Measurements from ENCODE around the gene PABPC1L.

Gene PABPC1L

DNA sequence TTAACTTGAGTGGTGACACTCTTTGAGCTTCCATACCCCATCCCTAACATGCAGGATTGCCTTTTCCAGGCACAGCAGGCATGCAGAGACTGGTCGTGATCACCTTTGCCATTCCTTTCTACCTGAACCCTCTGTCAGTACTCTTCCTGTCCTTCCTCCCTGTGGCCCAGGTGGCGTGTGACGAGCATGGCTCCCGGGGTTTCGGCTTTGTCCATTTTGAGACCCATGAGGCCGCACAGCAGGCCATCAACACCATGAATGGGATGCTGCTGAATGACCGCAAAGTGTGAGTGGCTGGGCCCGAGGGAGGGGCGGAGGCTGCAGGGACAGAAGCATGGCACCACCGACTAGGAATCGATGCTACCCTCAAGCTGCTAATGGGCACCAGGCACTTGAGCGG, 6.7 kb downstream of the PABPC1L start:
- TF ChIP-seq EP300 (IDR thresholded peaks at IDR 0.05; ENCODE audit: borderline replicate concordance) (no peak), CREB1 (IDR thresholded peaks at IDR 0.05; ENCODE audit: low read depth) (no peak), TEAD4 (IDR thresholded peaks at IDR 0.05) (no peak), YY1 (IDR thresholded peaks at IDR 0.05; ENCODE audit: low read depth) (no peak), ZBTB7A (IDR thresholded peaks at IDR 0.05; ENCODE audit: low read depth) (no peak), EGR1 (IDR thresholded peaks at IDR 0.05) (no peak), FOXM1 (IDR thresholded peaks at IDR 0.05; ENCODE audit: borderline replicate concordance, low read depth) (no peak), RAD21 (IDR thresholded peaks at IDR 0.05; ENCODE audit: low read depth) (no peak), CEBPB (IDR thresholded peaks at IDR 0.05) (no peak)
- TF ChIP-seq, protein P1, sequence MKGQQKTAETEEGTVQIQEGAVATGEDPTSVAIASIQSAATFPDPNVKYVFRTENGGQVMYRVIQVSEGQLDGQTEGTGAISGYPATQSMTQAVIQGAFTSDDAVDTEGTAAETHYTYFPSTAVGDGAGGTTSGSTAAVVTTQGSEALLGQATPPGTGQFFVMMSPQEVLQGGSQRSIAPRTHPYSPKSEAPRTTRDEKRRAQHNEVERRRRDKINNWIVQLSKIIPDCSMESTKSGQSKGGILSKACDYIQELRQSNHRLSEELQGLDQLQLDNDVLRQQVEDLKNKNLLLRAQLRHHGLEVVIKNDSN (IDR thresholded peaks at IDR 0.05), result no peak
- TF ChIP-seq, protein P2, sequence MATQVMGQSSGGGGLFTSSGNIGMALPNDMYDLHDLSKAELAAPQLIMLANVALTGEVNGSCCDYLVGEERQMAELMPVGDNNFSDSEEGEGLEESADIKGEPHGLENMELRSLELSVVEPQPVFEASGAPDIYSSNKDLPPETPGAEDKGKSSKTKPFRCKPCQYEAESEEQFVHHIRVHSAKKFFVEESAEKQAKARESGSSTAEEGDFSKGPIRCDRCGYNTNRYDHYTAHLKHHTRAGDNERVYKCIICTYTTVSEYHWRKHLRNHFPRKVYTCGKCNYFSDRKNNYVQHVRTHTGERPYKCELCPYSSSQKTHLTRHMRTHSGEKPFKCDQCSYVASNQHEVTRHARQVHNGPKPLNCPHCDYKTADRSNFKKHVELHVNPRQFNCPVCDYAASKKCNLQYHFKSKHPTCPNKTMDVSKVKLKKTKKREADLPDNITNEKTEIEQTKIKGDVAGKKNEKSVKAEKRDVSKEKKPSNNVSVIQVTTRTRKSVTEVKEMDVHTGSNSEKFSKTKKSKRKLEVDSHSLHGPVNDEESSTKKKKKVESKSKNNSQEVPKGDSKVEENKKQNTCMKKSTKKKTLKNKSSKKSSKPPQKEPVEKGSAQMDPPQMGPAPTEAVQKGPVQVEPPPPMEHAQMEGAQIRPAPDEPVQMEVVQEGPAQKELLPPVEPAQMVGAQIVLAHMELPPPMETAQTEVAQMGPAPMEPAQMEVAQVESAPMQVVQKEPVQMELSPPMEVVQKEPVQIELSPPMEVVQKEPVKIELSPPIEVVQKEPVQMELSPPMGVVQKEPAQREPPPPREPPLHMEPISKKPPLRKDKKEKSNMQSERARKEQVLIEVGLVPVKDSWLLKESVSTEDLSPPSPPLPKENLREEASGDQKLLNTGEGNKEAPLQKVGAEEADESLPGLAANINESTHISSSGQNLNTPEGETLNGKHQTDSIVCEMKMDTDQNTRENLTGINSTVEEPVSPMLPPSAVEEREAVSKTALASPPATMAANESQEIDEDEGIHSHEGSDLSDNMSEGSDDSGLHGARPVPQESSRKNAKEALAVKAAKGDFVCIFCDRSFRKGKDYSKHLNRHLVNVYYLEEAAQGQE (IDR thresholded peaks at IDR 0.05; ENCODE audit: low read depth), result no peak

DNA sequence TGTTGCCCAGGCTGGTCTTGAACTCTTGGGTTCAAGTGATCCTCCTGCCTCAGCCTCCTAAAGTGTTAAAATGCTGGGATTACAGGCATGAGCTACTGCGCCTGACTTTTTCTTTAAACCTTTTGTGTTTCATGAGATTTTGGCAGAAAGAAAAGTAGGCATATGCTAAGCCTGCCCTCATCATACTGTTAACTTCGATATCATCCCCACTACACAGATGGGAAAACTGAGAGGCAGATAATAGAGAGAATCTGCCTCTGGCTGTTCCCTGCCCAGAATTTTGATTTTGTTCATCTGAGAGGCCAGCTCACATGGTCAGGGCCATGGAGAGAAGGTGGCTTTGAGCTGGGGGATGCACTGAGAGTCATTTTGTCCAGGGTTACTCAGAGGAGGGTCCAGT, 7.5 kb downstream of the PABPC1L start:
- TF ChIP-seq YY1 (IDR thresholded peaks at IDR 0.05; ENCODE audit: low read depth), result no peak
- TF ChIP-seq, protein P3, sequence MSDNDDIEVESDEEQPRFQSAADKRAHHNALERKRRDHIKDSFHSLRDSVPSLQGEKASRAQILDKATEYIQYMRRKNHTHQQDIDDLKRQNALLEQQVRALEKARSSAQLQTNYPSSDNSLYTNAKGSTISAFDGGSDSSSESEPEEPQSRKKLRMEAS (IDR thresholded peaks at IDR 0.05), result no peak
- TF ChIP-seq TCF12 (IDR thresholded peaks at IDR 0.05; ENCODE audit: low read depth), result no peak

DNA sequence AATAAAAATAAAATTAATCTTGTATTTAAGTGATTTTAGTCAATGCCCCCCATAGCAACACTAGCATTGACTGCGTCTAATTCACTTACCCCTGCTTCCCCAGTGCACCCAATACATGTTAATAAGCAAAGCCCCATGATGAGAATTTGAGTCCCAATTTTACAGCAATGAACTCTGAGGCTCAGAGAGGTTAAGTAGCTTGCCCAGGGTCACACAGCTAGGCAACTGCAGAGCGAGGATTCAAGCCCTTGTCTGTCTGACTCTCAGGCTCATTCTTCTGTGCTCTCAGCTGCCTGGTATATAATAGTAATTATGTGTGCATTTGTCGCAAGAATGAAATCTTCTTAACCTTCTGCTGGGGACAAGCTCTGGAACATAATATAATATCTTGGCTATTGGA, 8.5 kb downstream of the PABPC1L start:
- TF ChIP-seq NFIC (IDR thresholded peaks at IDR 0.05), result no peak
- no peak for TF ChIP-seq TEAD4 (IDR thresholded peaks at IDR 0.05)
- TF ChIP-seq CREB1 (IDR thresholded peaks at IDR 0.05; ENCODE audit: low read depth), result no peak
- TF ChIP-seq EGR1 (IDR thresholded peaks at IDR 0.05), result no peak
- TF ChIP-seq EP300 (IDR thresholded peaks at IDR 0.05; ENCODE audit: borderline replicate concordance), result no peak
- no peak for TF ChIP-seq TAF1 (IDR thresholded peaks at IDR 0.05; ENCODE audit: low read depth)
- TF ChIP-seq ZBTB7A (IDR thresholded peaks at IDR 0.05; ENCODE audit: low read depth), result no peak
- no peak for TF ChIP-seq TCF12 (IDR thresholded peaks at IDR 0.05; ENCODE audit: low read depth)
- no peak for TF ChIP-seq RAD21 (IDR thresholded peaks at IDR 0.05; ENCODE audit: low read depth)
- no peak for TF ChIP-seq FOXM1 (IDR thresholded peaks at IDR 0.05; ENCODE audit: borderline replicate concordance, low read depth)
- TF ChIP-seq, protein P1 (IDR thresholded peaks at IDR 0.05), result no peak
- TF ChIP-seq YY1 (IDR thresholded peaks at IDR 0.05; ENCODE audit: low read depth), result no peak

DNA sequence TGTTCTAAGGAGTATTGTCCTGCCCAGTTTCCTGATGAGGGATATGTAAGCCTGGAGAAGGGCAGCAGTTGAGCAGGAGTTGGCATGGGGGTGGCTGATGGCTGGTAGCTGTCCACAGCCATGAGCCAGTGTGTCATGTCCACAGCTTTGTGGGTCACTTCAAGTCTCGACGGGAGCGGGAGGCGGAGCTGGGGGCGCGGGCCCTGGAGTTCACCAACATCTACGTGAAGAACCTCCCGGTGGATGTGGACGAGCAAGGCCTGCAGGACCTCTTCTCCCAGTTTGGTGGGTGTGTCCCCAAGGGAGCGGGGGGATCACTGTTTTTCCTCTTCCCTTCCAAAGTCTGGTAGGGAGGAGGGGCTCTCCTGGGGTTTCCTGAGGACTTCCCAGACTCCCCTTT, 8.9 kb downstream of the PABPC1L start:
- TF ChIP-seq FOXM1 (IDR thresholded peaks at IDR 0.05; ENCODE audit: borderline replicate concordance, low read depth) (no peak), NFIC (IDR thresholded peaks at IDR 0.05) (no peak), RAD21 (IDR thresholded peaks at IDR 0.05; ENCODE audit: low read depth) (no peak)

DNA sequence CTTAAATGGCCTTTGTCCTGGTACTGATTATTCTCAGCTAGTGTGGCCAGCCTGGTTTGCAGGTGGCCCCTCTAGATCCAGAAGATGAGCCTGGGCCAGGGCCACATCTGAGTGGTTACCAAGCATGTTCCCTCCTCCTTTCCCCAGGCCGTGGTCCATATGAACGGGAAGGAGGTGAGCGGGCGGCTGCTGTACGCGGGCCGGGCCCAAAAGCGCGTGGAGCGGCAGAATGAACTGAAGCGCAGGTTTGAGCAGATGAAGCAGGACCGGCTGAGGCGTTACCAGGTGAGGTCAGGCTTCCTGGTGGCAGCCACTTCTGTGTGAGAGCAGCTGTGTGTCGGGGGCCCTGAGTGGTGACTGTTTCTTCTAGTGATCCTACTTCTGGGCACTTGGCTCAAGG, 11.6 kb downstream of the PABPC1L start:
- no peak for TF ChIP-seq RAD21 (IDR thresholded peaks at IDR 0.05; ENCODE audit: low read depth)
- no peak for TF ChIP-seq FOXM1 (IDR thresholded peaks at IDR 0.05; ENCODE audit: borderline replicate concordance, low read depth)
- no peak for TF ChIP-seq ZBTB7A (IDR thresholded peaks at IDR 0.05; ENCODE audit: low read depth)
- TF ChIP-seq, protein P1 (IDR thresholded peaks at IDR 0.05), result no peak
- no peak for TF ChIP-seq TAF1 (IDR thresholded peaks at IDR 0.05; ENCODE audit: low read depth)
- TF ChIP-seq, protein P3 (IDR thresholded peaks at IDR 0.05), result no peak
- no peak for TF ChIP-seq NFIC (IDR thresholded peaks at IDR 0.05)
- no peak for TF ChIP-seq YY1 (IDR thresholded peaks at IDR 0.05; ENCODE audit: low read depth)
- TF ChIP-seq, protein P2 (IDR thresholded peaks at IDR 0.05; ENCODE audit: low read depth), result no peak
- no peak for TF ChIP-seq TEAD4 (IDR thresholded peaks at IDR 0.05)
- TF ChIP-seq TCF12 (IDR thresholded peaks at IDR 0.05; ENCODE audit: low read depth), result no peak
- no peak for TF ChIP-seq CEBPB (IDR thresholded peaks at IDR 0.05)
- no peak for TF ChIP-seq CREB1 (IDR thresholded peaks at IDR 0.05; ENCODE audit: low read depth)
- TF ChIP-seq EGR1 (IDR thresholded peaks at IDR 0.05), result no peak
- no peak for TF ChIP-seq EP300 (IDR thresholded peaks at IDR 0.05; ENCODE audit: borderline replicate concordance)

DNA sequence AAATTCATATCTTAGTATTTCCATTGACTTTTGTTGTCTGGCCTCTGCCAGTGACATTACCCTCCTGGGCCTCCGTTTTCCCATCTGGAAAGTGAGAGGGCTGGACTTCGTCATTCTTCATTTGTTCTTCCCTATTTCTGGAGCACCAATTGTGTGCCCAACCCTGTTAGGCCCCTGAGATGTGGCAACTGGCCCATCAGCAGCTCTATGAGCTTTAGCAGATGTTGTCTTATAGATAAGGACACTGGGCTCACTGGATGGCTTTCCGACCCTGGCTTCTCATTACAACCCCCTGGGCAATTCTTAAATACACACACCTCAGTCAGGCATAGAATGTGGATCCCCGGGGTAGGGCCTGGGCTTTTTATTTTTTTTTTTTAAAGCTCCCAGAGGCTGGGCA, 14.7 kb downstream of the PABPC1L start:
- TF ChIP-seq NFIC (IDR thresholded peaks at IDR 0.05) (no peak), RAD21 (IDR thresholded peaks at IDR 0.05; ENCODE audit: low read depth) (no peak), FOXM1 (IDR thresholded peaks at IDR 0.05; ENCODE audit: borderline replicate concordance, low read depth) (no peak), CREB1 (IDR thresholded peaks at IDR 0.05; ENCODE audit: low read depth) (no peak), EGR1 (IDR thresholded peaks at IDR 0.05) (no peak), TCF12 (IDR thresholded peaks at IDR 0.05; ENCODE audit: low read depth) (no peak), YY1 (IDR thresholded peaks at IDR 0.05; ENCODE audit: low read depth) (no peak)
- TF ChIP-seq, protein P3 (IDR thresholded peaks at IDR 0.05), result no peak
- TF ChIP-seq, protein P1 (IDR thresholded peaks at IDR 0.05), result no peak

All from Ishikawa (cell line).